Measurements from ENCODE around the gene ANGPTL8.

ANGPTL8 gene

GRCh38 chr19:11264452-11265176 lies 25.2 kb downstream of the ANGPTL8 start:
- DNase-seq: peak; percentile 65

GRCh38 chr19:11265177-11265784 lies 25.9 kb downstream of the ANGPTL8 start:
- no peak for DNase-seq

DNA sequence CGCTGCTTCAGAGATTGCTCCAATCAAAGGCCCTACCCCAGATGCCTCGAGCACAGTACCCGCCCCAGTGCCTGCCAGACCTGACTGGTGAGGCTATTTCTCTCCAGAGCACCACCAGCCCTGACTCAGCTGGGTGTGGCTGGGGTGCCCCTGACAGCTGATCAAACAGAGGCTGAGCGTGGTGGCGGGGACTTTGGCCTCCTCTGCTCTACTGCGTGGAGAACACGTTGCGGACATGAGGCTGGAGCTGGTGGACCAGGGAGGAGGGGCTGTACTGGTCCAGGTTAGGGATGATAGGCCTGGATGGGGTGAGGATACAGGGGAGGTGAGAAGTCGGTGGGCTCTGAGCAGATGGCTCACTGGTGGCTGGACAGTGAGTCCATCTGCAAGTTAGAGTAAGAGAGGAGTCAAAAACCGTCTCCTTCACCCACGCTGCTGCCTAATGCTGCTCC lies 26.4 kb downstream of the ANGPTL8 start:
- DNase-seq: peak; percentile 83

DNA sequence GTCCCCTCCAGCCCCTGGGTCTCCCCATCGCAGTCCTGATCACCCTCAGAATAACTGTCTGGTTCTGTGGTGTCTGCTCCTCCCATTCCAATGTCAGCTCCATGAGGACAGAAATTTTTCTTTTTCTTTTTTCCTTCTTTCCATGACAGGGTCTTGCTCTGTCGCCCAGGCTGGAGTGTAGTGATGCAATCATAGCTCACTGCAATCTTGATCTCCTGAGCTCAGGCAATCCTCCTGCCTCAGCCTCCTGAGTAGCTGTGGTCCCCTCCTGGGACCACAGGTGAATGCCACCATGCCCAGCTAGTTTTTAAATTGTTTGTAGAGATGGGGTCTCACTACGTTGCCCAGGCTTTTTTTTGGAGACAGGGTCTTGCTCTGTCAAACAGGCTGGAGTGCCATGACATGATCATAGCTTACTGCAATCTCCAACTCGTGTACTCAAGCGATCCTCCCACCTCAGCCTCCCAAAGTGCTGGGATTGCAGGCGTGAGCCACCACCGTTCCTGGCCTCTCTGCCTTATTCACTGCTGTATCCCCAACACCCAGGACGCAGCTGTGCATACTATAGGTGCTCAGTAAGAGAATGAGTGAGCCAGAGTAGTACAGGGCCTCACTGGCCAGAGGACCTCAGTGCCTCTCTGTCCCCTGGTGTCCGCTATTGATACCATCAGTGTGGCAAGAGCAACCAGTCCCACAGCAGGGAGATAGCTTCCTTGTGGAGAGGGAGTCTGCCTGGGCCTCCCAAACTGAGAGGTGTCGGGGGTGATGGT lies 28.1 kb downstream of the ANGPTL8 start:
- no peak for DNase-seq

GRCh38 chr19:11268783-11269267 lies 29.4 kb downstream of the ANGPTL8 start:
- no peak for DNase-seq

- DNase-seq: no peak
These were observed 30.0 kb downstream of the ANGPTL8 start for GRCh38 chr19:11269408-11269807.

- no peak for DNase-seq
These were observed 33.9 kb downstream of the ANGPTL8 start for GRCh38 chr19:11273296-11273695.

DNA sequence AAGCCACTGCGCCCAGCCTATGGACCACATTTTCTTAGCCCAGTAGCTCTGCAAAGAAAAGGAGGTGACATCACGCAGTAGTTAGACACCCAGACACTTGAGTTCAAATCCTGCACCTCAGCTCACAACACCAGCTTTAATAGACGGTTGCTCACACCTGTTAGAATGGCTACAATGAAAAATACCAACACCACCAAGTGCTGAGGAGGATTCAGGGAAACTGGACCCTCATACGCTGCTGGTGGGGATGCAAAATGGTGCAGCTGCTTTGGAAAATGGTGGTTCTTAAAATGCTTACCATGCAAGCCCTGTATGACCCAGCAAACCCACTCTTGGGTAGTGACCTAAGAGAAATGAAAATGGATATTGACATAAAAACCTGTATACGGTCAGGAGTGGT lies 34.6 kb downstream of the ANGPTL8 start:
- no peak for DNase-seq

GRCh38 chr19:11274533-11275086 lies 35.2 kb downstream of the ANGPTL8 start:
- DNase-seq: no peak

- no peak for DNase-seq
These were observed 39.3 kb downstream of the ANGPTL8 start for GRCh38 chr19:11278670-11279069.

DNA sequence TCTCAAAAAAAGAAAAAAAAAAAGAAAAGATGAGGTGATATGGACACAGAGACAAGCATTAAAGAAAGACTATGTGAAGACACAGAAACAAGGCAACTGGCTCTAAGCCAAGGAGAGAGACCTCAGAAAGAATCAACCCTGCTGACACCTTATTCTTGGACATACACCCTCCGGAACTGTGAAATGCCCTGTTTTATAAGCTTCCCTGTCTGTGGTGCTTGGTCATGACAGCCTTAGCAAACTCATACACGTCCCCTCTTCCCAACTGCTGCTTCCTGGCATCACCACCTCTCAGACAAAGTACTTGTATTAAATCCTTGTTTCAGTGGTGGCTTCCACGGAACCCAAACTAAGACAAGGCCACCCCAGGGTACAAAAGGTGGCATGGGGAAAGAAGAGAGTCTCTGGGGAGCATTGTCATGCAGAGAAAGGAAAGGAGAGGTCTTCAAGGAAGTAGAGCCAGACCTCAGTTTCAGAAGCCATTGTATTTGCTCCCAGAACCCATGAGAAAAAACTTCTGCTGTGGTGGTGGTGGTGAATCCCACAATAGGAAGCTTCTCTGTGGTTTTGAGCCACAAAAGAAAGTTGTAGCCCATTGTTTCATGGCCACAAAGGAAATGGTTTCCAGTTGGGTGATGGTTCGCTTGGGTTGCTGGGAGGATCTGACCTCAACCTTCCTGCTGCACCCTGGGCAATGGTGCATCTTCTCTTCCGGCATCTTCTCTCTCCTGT lies 40.3 kb downstream of the ANGPTL8 start:
- DNase-seq: no peak

DNA sequence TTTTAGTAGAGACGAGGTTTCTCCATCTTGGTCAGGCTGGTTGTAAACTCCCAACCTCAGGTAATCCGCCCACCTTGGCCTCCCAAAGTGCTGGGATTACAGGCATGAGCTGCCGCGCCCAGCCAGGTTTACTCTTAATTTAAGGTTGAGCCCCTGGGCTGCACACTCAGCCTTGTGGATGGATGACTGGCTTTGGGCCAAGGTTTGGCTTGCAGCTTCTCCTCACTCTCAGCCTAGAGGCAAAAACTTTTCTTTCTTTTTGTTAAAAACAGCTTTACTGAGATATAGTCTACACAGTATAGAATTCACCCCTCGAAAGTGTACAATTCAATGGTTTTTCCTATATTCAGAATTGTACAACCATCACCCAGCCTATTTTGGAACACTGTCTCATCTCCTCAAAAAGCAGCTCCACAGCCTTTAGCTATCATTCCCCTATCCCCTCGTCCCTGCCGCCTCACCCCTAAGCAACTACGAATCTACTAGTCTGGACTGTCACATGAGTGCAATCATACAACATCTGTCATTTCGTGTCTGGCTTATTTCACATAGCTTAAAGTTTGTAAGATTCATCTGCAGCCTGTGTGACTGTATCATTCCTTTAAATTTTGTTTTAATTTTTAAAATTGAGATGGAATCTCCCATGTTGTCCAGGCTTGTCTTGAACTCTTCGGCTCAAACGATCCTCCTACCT lies 42.1 kb downstream of the ANGPTL8 start:
- no peak for DNase-seq

DNA sequence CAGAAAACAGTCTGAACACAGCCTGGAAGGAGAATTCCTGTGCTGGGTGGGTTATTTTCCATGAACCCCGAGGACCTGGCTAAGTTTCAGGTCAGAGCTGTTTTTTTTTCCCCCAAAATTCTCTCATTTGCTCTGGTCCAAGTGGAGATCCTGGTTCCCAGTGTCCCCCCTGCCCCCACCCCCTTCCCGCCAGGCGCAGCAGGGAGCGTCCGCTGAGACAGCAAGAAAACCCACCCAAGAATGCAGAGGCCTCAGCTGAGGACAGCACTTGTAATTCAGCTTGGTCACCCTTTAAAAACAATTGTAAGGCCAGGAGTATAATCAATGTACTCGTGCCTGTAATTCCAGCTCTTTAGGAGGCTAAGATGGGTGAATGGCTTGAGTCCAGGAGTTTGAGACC lies 45.1 kb downstream of the ANGPTL8 start:
- DNase-seq: no peak

- DNase-seq: no peak
These were observed 47.0 kb downstream of the ANGPTL8 start for GRCh38 chr19:11286312-11286974.

GRCh38 chr19:11288349-11288748 lies 48.9 kb downstream of the ANGPTL8 start:
- DNase-seq: no peak

DNA sequence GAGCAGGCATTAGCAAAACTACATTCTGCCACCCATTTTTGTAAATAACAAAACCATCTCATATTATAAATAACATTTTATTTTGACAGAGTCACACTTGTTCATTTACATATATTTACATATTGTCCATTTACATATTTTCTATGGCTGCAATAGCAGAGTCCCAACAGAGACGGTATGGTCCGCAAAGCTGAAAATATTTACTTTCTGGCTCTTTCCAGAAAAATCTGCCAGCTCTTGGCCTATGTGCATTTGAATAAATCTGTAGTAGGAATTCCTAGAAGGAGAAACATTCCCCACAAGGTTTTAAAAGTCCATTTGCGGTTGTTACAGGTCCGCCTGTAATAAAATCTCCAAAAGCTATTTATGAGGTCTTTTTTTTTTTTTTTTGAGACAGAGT lies 50.8 kb downstream of the ANGPTL8 start:
- no peak for DNase-seq

DNA sequence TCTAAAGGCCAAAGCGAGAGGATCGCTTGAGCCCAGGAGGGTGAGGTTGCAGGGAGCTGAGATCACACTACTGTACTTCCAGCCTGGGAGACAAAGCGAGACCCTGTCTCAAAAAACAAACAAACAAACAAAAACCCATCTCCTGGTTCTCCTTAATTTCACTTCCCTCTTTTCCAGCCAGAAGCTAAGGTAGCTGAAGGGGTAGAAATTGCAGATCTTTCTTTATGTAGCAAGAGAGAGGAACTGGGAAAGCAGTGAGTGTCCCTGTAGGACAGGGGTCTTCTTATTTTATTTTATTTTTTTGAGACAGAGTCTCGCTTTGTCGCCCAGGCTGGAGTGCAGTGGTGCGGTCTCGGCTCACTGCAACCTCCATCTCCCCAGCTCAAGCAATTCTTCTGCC lies 52.0 kb downstream of the ANGPTL8 start:
- DNase-seq: no peak
